Aorta (tissue), 5 donors: ENCODE measurements around the gene CHST3. TPM values are rescaled to one million over a fixed set of nuclear protein-coding genes. Genes with fewer than 3 reads are reported as not detected.
A peak's percentile ranks its signal among the peaks of the same experiment; 100 is the strongest.
"Not testable (repeated sequence)": the region's sequence is repeated elsewhere in the genome, so short reads cannot be mapped to it uniquely, and the experiment has no call there.

ENCODE experiments used
- ATAC-seq: fragments of 200-7000 bp; cut with Tn5 transposase; one replicate; pipeline ENCODE4 v1.9.1; 2022; ENCODE audit warnings: moderate library complexity; ENCODE audit not compliant: low FRiP score
- DNase-seq, 2 donors: peaks; one replicate each; pipeline ENCODE4 v3.0.0-alpha.2; 2020
- H3K27ac ChIP-seq, 2 donors: one replicate each; pipeline ENCODE4 v1.5.1; 2013; ENCODE audit warnings: low read length in 2 of 2, mild to moderate bottlenecking in 2 of 2, moderate library complexity in 2 of 2, control low read depth in 1 of 2, inconsistent platforms in 1 of 2, low read depth in 1 of 2
- H3K27me3 ChIP-seq, 2 donors: one replicate each; pipeline ENCODE4 v1.6.1; 2013; ENCODE audit warnings: control low read depth in 1 of 2, low read length in 1 of 2, mild to moderate bottlenecking in 1 of 2, moderate library complexity in 1 of 2; ENCODE audit not compliant: insufficient read depth in 2 of 2, control insufficient read depth in 1 of 2
- H3K36me3 ChIP-seq, 2 donors: one replicate each; pipeline ENCODE4 v1.6.1; 2013; ENCODE audit warnings: control low read depth in 1 of 2, low read length in 1 of 2, mild to moderate bottlenecking in 1 of 2; ENCODE audit not compliant: insufficient read depth in 2 of 2, control insufficient read depth in 1 of 2
- H3K4me1 ChIP-seq, 2 donors: one replicate each; pipeline ENCODE4 v1.6.1; 2013; ENCODE audit warnings: low read length in 2 of 2, control low read depth in 1 of 2, mild to moderate bottlenecking in 1 of 2, moderate library complexity in 1 of 2; ENCODE audit not compliant: insufficient read depth in 2 of 2, control insufficient read depth in 1 of 2
- H3K4me3 ChIP-seq, 2 donors: one replicate each; pipeline ENCODE4 v1.5.1; 2013; ENCODE audit warnings: low read length in 2 of 2, control low read depth in 1 of 2, mild to moderate bottlenecking in 1 of 2
- H3K9me3 ChIP-seq: one replicate; pipeline ENCODE4 v1.6.1; 2013; ENCODE audit warnings: mild to moderate bottlenecking, low read length; ENCODE audit not compliant: control insufficient read depth
- WGBS, 2 donors: extraction: QIAGEN DNeasy Blood & Tissue Kit; methylation state at CpG; one replicate each; pipeline ENCODE4 v1.1.7; 2013; 5-methylcytosine and 5-hydroxymethylcytosine counted together
- intact Hi-C, 2 donors: fragments of 100-400 bp; cut with DNase I; formaldehyde crosslinking; loops; one replicate each; pipeline versions ENCODE4 v1.14.2 to v1.15.0; 2022
- polyA plus RNA-seq, 2 donors: library from polyadenylated mRNA; stranded (reverse); fragments of 200-250 nt; gene quantifications; one replicate each; pipeline ENCODE4 v1.2.3, GENCODE V29; 2013
- total RNA-seq, 2 donors: library from RNA; stranded (reverse); fragmentation: NEBNext Ultra II Directional; extraction: Animal tissue kit (Norgen Biotek cat#: 25700); gene quantifications; one replicate each; pipeline ENCODE4 v1.2.1, GENCODE V29; 2021
- donor health status: healthy with polysubstance abuse.
- donor health status: Bipolar disorder and iron deficiency.
- donor health status: DM: no; HTN: no; CAD: no.
- donor health status: DM: no; HTN: no; CAD: no.
- donor health status: DM: yes; HTN: yes; CAD: no.

The CHST3 gene
- total and polyA plus RNA-seq, 4 donors: 4.1 to 47.9 (median 19.6) TPM

GRCh38 chr10:71981015-71981875 lies 17.1 kb downstream of the CHST3 start:
- ATAC-seq (peak; percentile 20), DNase-seq (peak in 1 of 2 donors; percentile 65)
- Histone ChIP-seq H3K27me3 (no peaks in the 10 kb centered on the region), H3K27ac (peak overlapping the region; percentile 53 to 89), H3K4me3 (no peak overlapping the region), H3K4me1 (peaks cover 2 to 13% of the 10 kb centered on the region in 2 donors), H3K9me3 (no peaks in the 10 kb centered on the region), H3K36me3 (no peaks in the 10 kb centered on the region)
- intact Hi-C loops: no loop called here
- 14 to 16% methylated on average over 14 of the region's 14 CpGs for WGBS, 2 donors

- WGBS, 2 donors: 64 to 79% methylated on average over 1 of the region's 1 CpG
Observed at GRCh38 chr10:71981876-71982230, 17.7 kb downstream of the CHST3 start.

GRCh38 chr10:71982269-71983178 lies 18.3 kb downstream of the CHST3 start:
- no peak for ATAC-seq
- intact Hi-C loops: no loop called here
- H3K27ac ChIP-seq: peak overlapping the region in 1 of 2 donors; percentile 46
- no peaks in the 10 kb centered on the region for H3K9me3 ChIP-seq
- WGBS, 2 donors: 66 to 68% methylated on average over 10 of the region's 10 CpGs
- no peaks in the 10 kb centered on the region for H3K36me3 ChIP-seq
- peaks cover 2 to 13% of the 10 kb centered on the region in 2 donors for H3K4me1 ChIP-seq
- no peak for DNase-seq
- no peak overlapping the region for H3K4me3 ChIP-seq
- no peaks in the 10 kb centered on the region for H3K27me3 ChIP-seq

More at GRCh38 chr10:71981876-71982230, 17.7 kb downstream of the CHST3 start:
- Histone ChIP-seq H3K27me3 (no peaks in the 10 kb centered on the region), H3K27ac (peak overlapping the region in 1 of 2 donors; percentile 89), H3K9me3 (no peaks in the 10 kb centered on the region), H3K36me3 (no peaks in the 10 kb centered on the region), H3K4me1 (peaks cover 2 to 13% of the 10 kb centered on the region in 2 donors), H3K4me3 (no peak overlapping the region)
- ATAC-seq (no peak), DNase-seq (no peak)
- intact Hi-C loops: no loop called here

- H3K4me1 ChIP-seq: peaks cover 2 to 13% of the 10 kb centered on the region in 2 donors
- no peaks in the 10 kb centered on the region for H3K9me3 ChIP-seq
- peak in 1 of 2 donors; percentile 33 for DNase-seq
- H3K27me3 ChIP-seq: no peaks in the 10 kb centered on the region
- no peak overlapping the region for H3K27ac ChIP-seq
- WGBS, 2 donors: 89 to 92% methylated on average over 15 of the region's 15 CpGs
- intact Hi-C loops: no loop called here
- H3K4me3 ChIP-seq: no peak overlapping the region
- no peaks in the 10 kb centered on the region for H3K36me3 ChIP-seq
- no peak for ATAC-seq
Observed at GRCh38 chr10:71984126-71984808, 20.1 kb downstream of the CHST3 start.

- Histone ChIP-seq H3K4me1 (peaks cover 2 to 11% of the 10 kb centered on the region in 2 donors), H3K4me3 (no peak overlapping the region), H3K36me3 (no peaks in the 10 kb centered on the region), H3K9me3 (no peaks in the 10 kb centered on the region), H3K27me3 (no peaks in the 10 kb centered on the region), H3K27ac (peak overlapping the region; percentile 37 to 72)
- DNase-seq (peak in 1 of 2 donors; percentile 73), ATAC-seq (no peak)
- WGBS, 2 donors: 58 to 64% methylated on average over 9 of the region's 9 CpGs
- intact Hi-C loops: no loop called here
Observed at GRCh38 chr10:71984809-71985388, 20.7 kb downstream of the CHST3 start.

GRCh38 chr10:71985542-71986250 lies 21.5 kb downstream of the CHST3 start:
- WGBS, 2 donors: 17 to 25% methylated on average over 4 of the region's 4 CpGs
- intact Hi-C loops: no loop called here
- Histone ChIP-seq H3K4me3 (no peak overlapping the region), H3K4me1 (peaks cover 2 to 11% of the 10 kb centered on the region in 2 donors), H3K36me3 (no peaks in the 10 kb centered on the region), H3K9me3 (no peaks in the 10 kb centered on the region), H3K27me3 (no peaks in the 10 kb centered on the region), H3K27ac (peak overlapping the region; percentile 43 to 72)
- ATAC-seq (peak; percentile 70), DNase-seq (peak in 1 of 2 donors; percentile 62)

- H3K9me3 ChIP-seq, intact Hi-C loops, H3K27ac ChIP-seq, H3K4me1 ChIP-seq, ATAC-seq, H3K36me3 ChIP-seq, H3K4me3 ChIP-seq, H3K27me3 ChIP-seq: not testable (repeated sequence)
- 97% methylated on average over 6 of the region's 6 CpGs for WGBS, 2 donors
- DNase-seq: peak in 1 of 2 donors; percentile 22
Observed at GRCh38 chr10:71988895-71989294, 24.7 kb downstream of the CHST3 start.
